Measurements from ENCODE around the gene PHF2. TPM values are rescaled to one million over a fixed set of nuclear protein-coding genes. Genes with fewer than 3 reads are reported as not detected.

PHF2 gene
- total and polyA plus RNA-seq, 2 experiments from 2014 or later: 4.3 to 11.8 TPM

DNA sequence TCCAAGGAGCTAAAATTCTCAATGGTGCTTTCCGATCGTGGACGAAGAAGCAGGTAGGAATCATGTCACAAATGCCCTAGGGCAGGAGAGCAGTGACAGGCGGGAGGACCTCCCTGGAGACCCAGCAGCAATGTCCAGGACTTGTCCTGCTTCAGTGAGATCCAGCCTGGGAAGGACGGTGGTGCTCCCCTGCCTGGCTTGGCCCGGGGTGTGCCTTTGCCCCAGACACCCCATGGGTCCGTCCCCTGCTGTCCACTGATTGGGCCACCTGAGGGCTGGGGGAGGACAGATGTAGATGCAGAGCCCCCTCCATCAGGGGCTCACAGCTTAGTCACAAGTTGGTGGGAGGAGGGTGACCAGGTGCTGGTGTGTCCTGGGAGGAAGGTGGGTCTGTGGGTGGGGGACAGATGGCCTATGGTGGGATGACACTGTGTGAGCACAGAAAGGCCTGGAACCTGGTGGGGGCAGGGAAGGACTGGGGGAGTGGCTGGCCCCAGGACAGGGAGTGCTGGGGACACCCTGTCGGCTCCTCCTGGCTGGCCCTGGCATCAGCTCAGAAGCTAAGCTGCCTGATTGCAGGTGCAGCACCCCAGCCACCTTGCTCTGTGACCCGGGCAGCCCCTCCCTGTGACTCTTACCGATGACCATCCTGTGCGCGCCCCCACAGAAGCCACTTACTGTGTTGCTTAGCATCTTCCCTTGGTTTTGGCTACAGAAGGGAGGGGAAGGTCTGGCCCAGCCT, 82.0 kb downstream of the PHF2 start:
- Histone ChIP-seq H3F3A (replicated peaks; ENCODE audit: low read depth) (no peaks in the 10 kb centered on the region), H3K4me1 (ENCODE audit: insufficient read depth) (no peaks in the 10 kb centered on the region), H3K27ac (ENCODE audit: low read depth) (no peak overlapping the region), H2AFZ (no peak overlapping the region), H3K36me3 (ENCODE audit: insufficient read depth) (no peaks in the 10 kb centered on the region), H4K20me1 (replicated peaks; ENCODE audit: insufficient read depth) (no peaks in the 10 kb centered on the region), H3K4me2 (no peak overlapping the region), H3K9me2 (ENCODE audit: insufficient read depth) (peaks cover 11% of the 10 kb centered on the region; the same call in 1 of the 2 replicates), H3K4me3 (no peak overlapping the region), H3K79me2 (replicated peaks; ENCODE audit: insufficient read depth) (no peaks in the 10 kb centered on the region), H3K27me3 (ENCODE audit: insufficient read depth) (no peaks in the 10 kb centered on the region)
- Mint-ChIP-seq H3K27me3 (ENCODE audit: insufficient read depth, low read depth, poor library complexity) (peaks cover 8% of the 10 kb centered on the region), H3K4me1 (no peaks in the 10 kb centered on the region), H3K27ac (no peak overlapping the region), H3K4me3 (no peak overlapping the region), H3K36me3 (ENCODE audit: low read depth) (peaks cover 5% of the 10 kb centered on the region; the same call in 2 of the 3 replicates), H3K9me3 (no peaks in the 10 kb centered on the region)
- TF ChIP-seq POLR2AphosphoS5 (IDR thresholded peaks at IDR 0.05; ENCODE audit: low read depth): no peak
- TF ChIP-seq ZNF331 (CRISPR knock-in tag; IDR thresholded peaks at IDR 0.05; ENCODE audit: low read depth): no peak
- no peak for TF ChIP-seq NANOG (IDR thresholded peaks at IDR 0.05; ENCODE audit: borderline replicate concordance)
- no peak for TF ChIP-seq ZNF114 (CRISPR knock-in tag; IDR thresholded peaks at IDR 0.05)
- TF ChIP-seq, protein P1, sequence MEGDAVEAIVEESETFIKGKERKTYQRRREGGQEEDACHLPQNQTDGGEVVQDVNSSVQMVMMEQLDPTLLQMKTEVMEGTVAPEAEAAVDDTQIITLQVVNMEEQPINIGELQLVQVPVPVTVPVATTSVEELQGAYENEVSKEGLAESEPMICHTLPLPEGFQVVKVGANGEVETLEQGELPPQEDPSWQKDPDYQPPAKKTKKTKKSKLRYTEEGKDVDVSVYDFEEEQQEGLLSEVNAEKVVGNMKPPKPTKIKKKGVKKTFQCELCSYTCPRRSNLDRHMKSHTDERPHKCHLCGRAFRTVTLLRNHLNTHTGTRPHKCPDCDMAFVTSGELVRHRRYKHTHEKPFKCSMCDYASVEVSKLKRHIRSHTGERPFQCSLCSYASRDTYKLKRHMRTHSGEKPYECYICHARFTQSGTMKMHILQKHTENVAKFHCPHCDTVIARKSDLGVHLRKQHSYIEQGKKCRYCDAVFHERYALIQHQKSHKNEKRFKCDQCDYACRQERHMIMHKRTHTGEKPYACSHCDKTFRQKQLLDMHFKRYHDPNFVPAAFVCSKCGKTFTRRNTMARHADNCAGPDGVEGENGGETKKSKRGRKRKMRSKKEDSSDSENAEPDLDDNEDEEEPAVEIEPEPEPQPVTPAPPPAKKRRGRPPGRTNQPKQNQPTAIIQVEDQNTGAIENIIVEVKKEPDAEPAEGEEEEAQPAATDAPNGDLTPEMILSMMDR (conservative IDR thresholded peaks at IDR 0.05; ENCODE audit: low read depth in 2 of 2): no peak
- TF ChIP-seq EZH2 (IDR thresholded peaks at IDR 0.05; ENCODE audit: low read depth, unreplicated experiment): no peak
- TF ChIP-seq ZNF462 (CRISPR knock-in tag; IDR thresholded peaks at IDR 0.05): no peak
- TF ChIP-seq, protein P2, sequence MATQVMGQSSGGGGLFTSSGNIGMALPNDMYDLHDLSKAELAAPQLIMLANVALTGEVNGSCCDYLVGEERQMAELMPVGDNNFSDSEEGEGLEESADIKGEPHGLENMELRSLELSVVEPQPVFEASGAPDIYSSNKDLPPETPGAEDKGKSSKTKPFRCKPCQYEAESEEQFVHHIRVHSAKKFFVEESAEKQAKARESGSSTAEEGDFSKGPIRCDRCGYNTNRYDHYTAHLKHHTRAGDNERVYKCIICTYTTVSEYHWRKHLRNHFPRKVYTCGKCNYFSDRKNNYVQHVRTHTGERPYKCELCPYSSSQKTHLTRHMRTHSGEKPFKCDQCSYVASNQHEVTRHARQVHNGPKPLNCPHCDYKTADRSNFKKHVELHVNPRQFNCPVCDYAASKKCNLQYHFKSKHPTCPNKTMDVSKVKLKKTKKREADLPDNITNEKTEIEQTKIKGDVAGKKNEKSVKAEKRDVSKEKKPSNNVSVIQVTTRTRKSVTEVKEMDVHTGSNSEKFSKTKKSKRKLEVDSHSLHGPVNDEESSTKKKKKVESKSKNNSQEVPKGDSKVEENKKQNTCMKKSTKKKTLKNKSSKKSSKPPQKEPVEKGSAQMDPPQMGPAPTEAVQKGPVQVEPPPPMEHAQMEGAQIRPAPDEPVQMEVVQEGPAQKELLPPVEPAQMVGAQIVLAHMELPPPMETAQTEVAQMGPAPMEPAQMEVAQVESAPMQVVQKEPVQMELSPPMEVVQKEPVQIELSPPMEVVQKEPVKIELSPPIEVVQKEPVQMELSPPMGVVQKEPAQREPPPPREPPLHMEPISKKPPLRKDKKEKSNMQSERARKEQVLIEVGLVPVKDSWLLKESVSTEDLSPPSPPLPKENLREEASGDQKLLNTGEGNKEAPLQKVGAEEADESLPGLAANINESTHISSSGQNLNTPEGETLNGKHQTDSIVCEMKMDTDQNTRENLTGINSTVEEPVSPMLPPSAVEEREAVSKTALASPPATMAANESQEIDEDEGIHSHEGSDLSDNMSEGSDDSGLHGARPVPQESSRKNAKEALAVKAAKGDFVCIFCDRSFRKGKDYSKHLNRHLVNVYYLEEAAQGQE (IDR thresholded peaks at IDR 0.05; ENCODE audit: unreplicated experiment): no peak
- no peak for TF ChIP-seq CREB1 (CRISPR knock-in tag; IDR thresholded peaks at IDR 0.05; ENCODE audit: low read depth)
- DNase-seq (ENCODE audit: low spot score): no peak
- ATAC-seq: no peak
